NCI-H2227 treated with DMSO at 0.1 percent for 48 hours (cell line): ENCODE results near the gene TPCN1.
A peak's percentile ranks its signal among the peaks of the same experiment; 100 is the strongest.

Experiments used
- DNase-seq: peaks from one replicate; lab custom pipeline; 2025; lab: John Stamatoyannopoulos, UW

TPCN1 gene

GRCh38 chr12:113334786-113335539 lies 113.7 kb downstream of the TPCN1 start, which contains the start of gene SLC8B1:
SLC8B1 (minus strand) TSS chr12:113335109; CDS start chr12:113332878, 2,231 bp downstream.
- peak; percentile 85 for DNase-seq

GRCh38 chr12:113339540-113339939 lies 118.3 kb downstream of the TPCN1 start:
- DNase-seq, result no peak

- no peak for DNase-seq
Observed at GRCh38 chr12:113340061-113340460, 118.8 kb downstream of the TPCN1 start.

- no peak for DNase-seq
Observed at GRCh38 chr12:113341535-113341934, 120.3 kb downstream of the TPCN1 start.

GRCh38 chr12:113345318-113345717 lies 124.1 kb downstream of the TPCN1 start:
- no peak for DNase-seq

GRCh38 chr12:113346353-113346752 lies 125.1 kb downstream of the TPCN1 start:
- no peak for DNase-seq

GRCh38 chr12:113347107-113347506 lies 125.8 kb downstream of the TPCN1 start:
- DNase-seq, result no peak

GRCh38 chr12:113347892-113348291 lies 126.6 kb downstream of the TPCN1 start:
- no peak for DNase-seq
